Heart right ventricle (tissue), 16 donors: ENCODE data around the gene AP1B1. TPM values are rescaled to one million over a fixed set of nuclear protein-coding genes. Genes with fewer than 3 reads are reported as not detected.

Source experiments
- ATAC-seq, 8 donors: fragments of 200-7000 bp; cut with Tn5 transposase; one replicate each; pipeline ENCODE4 v1.9.1; 2020; ENCODE audit warnings: mild to moderate bottlenecking in 8 of 8, moderate library complexity in 8 of 8, moderate number of reproducible peaks in 1 of 8
- DNase-seq, 2 donors: peaks; one replicate each; pipeline ENCODE4 v3.0.0-alpha.2; 2020
- H3K27ac ChIP-seq, 10 donors: fragments of 200-600 bp; sonication (generic) in 2 of 10; one replicate each; pipeline versions ENCODE4 v1.5.0 to v1.8.0; 2020 to 2022; ENCODE audit warnings: mild to moderate bottlenecking in 3 of 10
- H3K27me3 ChIP-seq, 7 donors: fragments of 200-600 bp; one replicate each; pipeline ENCODE4 v1.8.0; 2021 to 2022; ENCODE audit warnings: mild to moderate bottlenecking in 2 of 7
- H3K36me3 ChIP-seq, 9 donors: fragments of 200-600 bp; sonication (generic) in 1 of 9; one replicate each; pipeline versions ENCODE4 v1.5.0 to v1.8.0; 2020 to 2022; ENCODE audit warnings: mild to moderate bottlenecking in 2 of 9
- H3K4me1 ChIP-seq, 9 donors: fragments of 200-600 bp; sonication (generic) in 1 of 9; one replicate each; pipeline versions ENCODE4 v1.5.0 to v1.8.0; 2020 to 2022; ENCODE audit warnings: mild to moderate bottlenecking in 4 of 9
- H3K4me3 ChIP-seq, 10 donors: fragments of 200-600 bp; sonication (generic) in 2 of 10; one replicate each; pipeline versions ENCODE4 v1.5.0 to v1.8.0; 2020 to 2022; ENCODE audit warnings: mild to moderate bottlenecking in 7 of 10, moderate library complexity in 2 of 10
- H3K9me3 ChIP-seq, 11 donors: fragments of 200-600 bp in 10 of 11; sonication (generic) in 2 of 11; one replicate each; pipeline versions ENCODE4 v1.5.0 to v1.8.0; 2013 to 2022; ENCODE audit warnings: mild to moderate bottlenecking in 2 of 11, control low read depth in 1 of 11, moderate library complexity in 1 of 11
- CTCF ChIP-seq, 9 donors: fragments of 200-600 bp; sonication (generic) in 2 of 9; IDR thresholded peaks; one replicate each; pipeline versions ENCODE4 v1.5.0 to v1.8.0; 2021 to 2022; ENCODE audit warnings: antibody characterized with exemption in 9 of 9, mild to moderate bottlenecking in 5 of 9, moderate library complexity in 1 of 9
- WGBS, 2 donors: extraction: QIAGEN DNeasy Blood & Tissue Kit; methylation state at CpG; one replicate each; pipeline ENCODE4 v1.1.7; 2013; ENCODE audit warnings: inconsistent platforms in 1 of 2; 5-methylcytosine and 5-hydroxymethylcytosine counted together
- intact Hi-C, 10 donors: fragments of 100-400 bp; cut with DNase I; formaldehyde crosslinking; loops; one replicate each; pipeline versions ENCODE4 v1.11.1 to v1.14.2; 2022
- long read RNA-seq, 3 donors: library from polyadenylated mRNA; unstranded; transcript quantifications; one replicate each; pipeline ENCODE4 v2.0.0, GENCODE V29; 2020 to 2021
- polyA plus RNA-seq, 2 donors: library from polyadenylated mRNA; stranded (reverse); fragments of 200-250 nt; gene quantifications; one replicate each; pipeline ENCODE4 v1.2.3, GENCODE V29; 2013
- total RNA-seq, 10 donors: library from RNA; stranded (reverse); fragmentation: NEBNext Ultra II Directional in 3 of 10; extraction: Animal tissue kit (Norgen Biotek cat#: 25700) in 3 of 10; gene quantifications; one replicate each; pipeline versions ENCODE4 v1.2.1 to v1.2.4, GENCODE V29; 2021 to 2023
- donor health status: Arrhythmogenic right ventricular cardiomyopathy.
- donor health status: ischemic (EF 13 %, LVEDD 7.1; RV severe dilation, severe dysfunction).
- donor health status: healthy with polysubstance abuse.
- donor health status: DM: no; HTN: yes; CAD: no.
- donor health status: DM: no; HTN: no; CAD: no.
- donor health status: ischemic (EF 25% LVEDD 6.9; RV normal size, moderate dysfunction).
- donor health status: ischemic (EF 25% LVEDD 5.7; RV mildly dilated, moderate dysfunction).
- donor health status: healthy.
- donor health status: DM: yes; HTN: yes; CAD: no.
- donor health status: Ischemic cardiomyopathy.
- donor health status: ischemic (EF 35%, LVEDD 5.7; RV mildly dilated, moderate dysfunction).
- donor health status: nonischemic (EF 11% LVEDD 7.7; RV severe dilation, severe dysfunction).
- donor health status: DM: yes; HTN: yes; CAD: no.
- donor health status: PGD.
- donor health status: ischemic (EF 29% LVEDD 5.4; RV normal size, mild dysfunction).
- donor health status: nonischemic (EF 23%, LVEDD 6.1; RV moderate dilation, normal function).

The AP1B1 gene
- 10 to 100 TPM; 25.8 to 51.5 (median 29.6) TPM for total RNA-seq
- 10 to 100 TPM; 18.4 to 29.1 TPM for polyA plus RNA-seq
- long read RNA-seq, donor 1, full-length matches to known transcripts: 2 of 20 reads
- long read RNA-seq, donor 1, partial matches to known transcripts: 7 of 20 reads
- long read RNA-seq, donor 1, other reads (novel, unspliced or antisense): 11 of 20 reads
- long read RNA-seq, donor 2, partial matches to known transcripts: 6 of 14 reads
- long read RNA-seq, donor 2, other reads (novel, unspliced or antisense): 8 of 14 reads
- long read RNA-seq, donor 3, full-length matches to known transcripts: 4 of 40 reads
- long read RNA-seq, donor 3, partial matches to known transcripts: 23 of 40 reads
- long read RNA-seq, donor 3, other reads (novel, unspliced or antisense): 13 of 40 reads

DNA sequence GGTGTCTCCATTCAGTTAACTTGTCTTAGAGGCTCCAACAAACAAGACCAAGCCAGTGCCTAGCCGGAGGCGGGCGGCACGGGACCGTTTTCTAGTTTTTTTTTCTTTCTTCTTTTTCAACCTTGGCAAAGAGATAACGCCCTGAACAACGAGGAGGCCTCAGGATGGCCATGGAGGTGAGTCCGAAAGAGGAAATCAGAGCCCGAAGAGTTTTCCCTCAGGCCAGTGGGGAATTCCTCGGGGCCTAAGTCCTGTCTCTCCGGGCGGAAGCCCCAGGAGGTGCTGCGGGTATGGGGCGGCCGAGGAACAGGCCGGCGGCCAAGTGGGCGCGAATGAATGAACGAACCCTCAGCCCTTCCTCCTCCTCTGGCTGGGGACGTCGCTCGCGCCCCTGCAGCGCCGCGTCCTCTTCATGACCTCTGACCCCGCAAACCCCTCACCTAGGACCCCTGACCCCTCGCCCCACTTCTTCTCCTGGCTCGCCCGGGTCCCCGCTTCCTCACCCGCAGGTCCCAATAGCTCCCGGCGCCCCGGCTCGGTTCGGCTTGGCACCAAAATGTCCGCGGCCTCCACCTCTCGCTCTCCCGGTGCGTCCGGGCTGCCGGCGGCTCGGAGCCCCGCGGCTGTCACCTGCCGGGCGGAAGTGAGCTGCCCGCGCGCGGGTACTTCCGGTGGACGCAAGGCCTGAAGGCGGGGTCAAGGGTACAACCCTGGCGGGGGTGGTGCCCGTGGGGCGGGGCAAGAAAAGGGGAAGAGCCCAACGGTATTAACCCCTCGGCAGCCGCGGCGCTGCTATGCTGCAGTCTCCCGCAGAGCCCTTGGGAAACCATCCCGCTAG is at the start of gene AP1B1:
Gene AP1B1, minus strand, starts transcription at position 650 of the 838 bp plus-strand sequence. CDS start 21,327 bp downstream, outside the sequence.
- peak in 1 of 9 donors; percentile 8 for TF ChIP-seq CTCF (IDR thresholded peaks at IDR 0.05)
- Histone ChIP-seq H3K9me3 (no peaks in the 10 kb centered on the region), H3K27me3 (no peaks in the 10 kb centered on the region), H3K4me1 (peaks cover 5 to 59% (median 22%) of the 10 kb centered on the region in 9 donors), H3K36me3 (peaks cover 0 to 21% (median 0%) of the 10 kb centered on the region in 9 donors), H3K4me3 (peak within 1 kb of the TSS; percentile 69 to 96 (median 82)), H3K27ac (peak within 1 kb of the TSS; percentile 71 to 96 (median 89))
- DNase-seq: peak; percentile 93 to 96
- ATAC-seq: peak; percentile 96 to 99 (median 98)
- 0 to 1% methylated on average over 68 of the region's 68 CpGs for WGBS, 2 donors
- intact Hi-C loops: no loop called here

DNA sequence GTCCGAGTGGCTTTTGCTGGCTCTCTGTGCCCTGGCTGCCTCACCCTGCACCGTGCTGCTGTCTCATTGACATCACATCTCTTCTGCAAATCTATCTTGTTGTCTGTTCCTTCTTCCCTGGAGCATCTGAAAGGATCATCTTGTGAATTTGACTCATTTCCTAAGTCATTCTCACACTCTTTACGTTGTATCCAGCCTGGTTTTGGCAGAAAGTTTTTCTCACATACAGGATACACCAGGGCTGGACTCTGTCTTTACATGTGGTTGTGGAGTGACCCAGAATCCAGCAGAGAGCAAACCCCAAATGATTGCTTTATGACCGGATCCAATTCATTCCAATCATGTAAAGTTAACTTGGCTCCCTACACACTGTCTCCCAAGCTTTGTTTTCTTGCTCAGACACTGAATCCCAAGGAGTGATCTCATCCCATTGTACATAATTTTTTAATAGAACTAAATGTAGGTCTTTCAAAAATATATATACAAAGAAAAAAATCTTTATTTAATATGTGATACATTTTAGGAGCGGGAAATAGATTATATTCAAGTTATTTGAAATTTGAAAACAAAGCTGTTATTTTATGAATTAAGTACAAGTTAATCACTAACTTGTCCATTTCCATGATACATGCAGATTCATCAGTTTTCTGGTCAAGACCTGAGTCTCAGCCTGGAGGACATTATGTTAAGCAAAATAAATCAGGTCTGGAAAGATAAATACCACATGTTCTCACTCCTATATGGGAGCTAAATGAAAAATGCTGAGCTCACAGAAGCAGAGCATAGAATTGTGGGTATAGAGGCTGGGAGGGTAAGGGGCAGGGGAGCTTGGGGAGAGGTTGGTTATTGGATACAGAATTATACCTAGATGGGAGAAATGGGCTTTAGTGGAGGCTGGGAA is 47.1 kb upstream of the AP1B1 start:
- 64 to 72% methylated on average over 5 of the region's 5 CpGs for WGBS, 2 donors
- no peaks in the 10 kb centered on the region for H3K36me3 ChIP-seq
- intact Hi-C loops: no loop called here
- TF ChIP-seq CTCF (IDR thresholded peaks at IDR 0.05): no peak
- H3K9me3 ChIP-seq: no peaks in the 10 kb centered on the region
- ATAC-seq (no peak), DNase-seq (no peak)
- H3K4me1 ChIP-seq: no peaks in the 10 kb centered on the region
- no peak overlapping the region for H3K27ac ChIP-seq
- H3K4me3 ChIP-seq: no peak overlapping the region
- peaks cover 0 to 43% (median 33%) of the 10 kb centered on the region in 7 donors for H3K27me3 ChIP-seq

DNA sequence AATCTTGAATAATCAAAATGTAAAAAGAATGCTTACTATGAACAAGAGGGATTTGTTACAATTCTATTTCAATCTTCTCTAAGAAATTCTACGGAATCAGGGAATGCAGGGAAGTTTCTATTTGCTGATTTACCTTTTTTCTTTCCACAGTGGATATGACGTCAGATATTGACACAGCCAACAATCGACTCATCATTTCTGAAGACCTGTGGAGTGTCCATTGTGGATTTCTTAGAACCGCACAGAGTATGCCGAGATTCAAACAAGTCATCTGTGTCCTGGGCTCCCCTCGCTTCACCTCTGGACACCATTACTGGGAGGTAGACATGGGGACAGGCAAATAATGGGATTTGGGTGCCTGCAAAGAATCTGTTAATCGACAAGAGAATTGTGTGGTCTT is 45.9 kb upstream of the AP1B1 start:
- WGBS, 2 donors: 86 to 87% methylated on average over 7 of the region's 7 CpGs
- no peak for ATAC-seq

More for the DNA sequence above, 45.9 kb upstream of the AP1B1 start:
- no peak for DNase-seq
- H3K27ac ChIP-seq: no peak overlapping the region
- no peak for TF ChIP-seq CTCF (IDR thresholded peaks at IDR 0.05)
- no peaks in the 10 kb centered on the region for H3K4me1 ChIP-seq
- H3K9me3 ChIP-seq: no peaks in the 10 kb centered on the region
- intact Hi-C loops: no loop called here
- peaks cover 0 to 51% (median 33%) of the 10 kb centered on the region in 7 donors for H3K27me3 ChIP-seq
- H3K36me3 ChIP-seq: no peaks in the 10 kb centered on the region
- H3K4me3 ChIP-seq: no peak overlapping the region
